A673 (cell line): ENCODE data around the gene HMGXB4. TPM values are rescaled to one million over a fixed set of nuclear protein-coding genes. Genes with fewer than 3 reads are reported as not detected.

ENCODE experiments used
- BruUV-seq: library from RNA; stranded (reverse); fragments of 400-500 nt; replicated peaks from 2 replicates; lab custom pipeline; 2021; lab: Mats Ljungman, UMichigan
- CTCF ChIA-PET: fragments of 300-600 bp; sonication (Branson Sonifier 250); formaldehyde crosslinking; loops from one replicate; lab custom pipeline; 2022; ENCODE audit warnings: antibody characterized with exemption; lab: Charles Lee
- POLR2A ChIA-PET: fragments of 300-600 bp; sonication (Branson Sonifier 250); formaldehyde crosslinking; loops from one replicate; lab custom pipeline; 2022; ENCODE audit warnings: antibody characterized with exemption; ENCODE audit not compliant: low non-redundant PET; lab: Charles Lee
- DNase-seq: peaks from one replicate; pipeline ENCODE4 v3.0.0-alpha.2; 2015; ENCODE audit warnings: low spot score
- H3K27ac ChIP-seq: fragments of 200-600 bp; sonication (generic); 2 replicates; pipeline ENCODE4 v1.5.1; 2016; ENCODE audit warnings: mixed run types, low read depth, mild to moderate bottlenecking, mixed read lengths, antibody characterized with exemption, low read length; ENCODE audit not compliant: poor library complexity, severe bottlenecking
- H3K27me3 ChIP-seq: fragments of 200-600 bp; sonication (generic); replicated peaks from 2 replicates; pipeline ENCODE4 v1.6.1; 2017; ENCODE audit warnings: mixed run types, low read depth, mild to moderate bottlenecking, mixed read lengths, antibody characterized with exemption, low read length; ENCODE audit not compliant: insufficient read depth, poor library complexity
- H3K36me3 ChIP-seq: fragments of 200-600 bp; sonication (generic); 2 replicates; pipeline ENCODE4 v1.6.1; 2016; ENCODE audit warnings: mixed run types, mild to moderate bottlenecking, mixed read lengths, antibody characterized with exemption, low read length; ENCODE audit not compliant: insufficient read depth, poor library complexity, severe bottlenecking
- H3K4me1 ChIP-seq: fragments of 200-600 bp; sonication (generic); 2 replicates; pipeline ENCODE4 v1.6.1; 2017; ENCODE audit warnings: mixed run types, mild to moderate bottlenecking, mixed read lengths, antibody characterized with exemption, low read length; ENCODE audit not compliant: insufficient read depth, poor library complexity, severe bottlenecking
- H3K4me3 ChIP-seq: fragments of 200-600 bp; sonication (generic); 2 replicates; pipeline ENCODE4 v1.5.1; 2016; ENCODE audit warnings: low read depth, mixed run types, mild to moderate bottlenecking, mixed read lengths, low read length; ENCODE audit not compliant: poor library complexity, severe bottlenecking
- H3K9me3 ChIP-seq: fragments of 200-600 bp; sonication (generic); 2 replicates; pipeline ENCODE4 v1.6.1; 2016; ENCODE audit warnings: mixed run types, low read depth, mild to moderate bottlenecking, mixed read lengths, antibody characterized with exemption, low read length; ENCODE audit not compliant: poor library complexity, severe bottlenecking
- EZH2 ChIP-seq: fragments of 200-600 bp; sonication (generic); IDR thresholded peaks from 2 replicates; pipeline ENCODE4 v1.6.1; 2017; ENCODE audit warnings: borderline replicate concordance, low read depth, mild to moderate bottlenecking, mixed read lengths, antibody characterized with exemption, low read length; ENCODE audit not compliant: poor library complexity, severe bottlenecking
- intact Hi-C: fragments of 100-400 bp; cut with micrococcal nuclease; formaldehyde crosslinking; loops from one replicate; pipeline ENCODE4 v1.10.0; 2022; ENCODE audit not compliant: unreplicated experiment
- total RNA-seq: library from RNA; stranded (reverse); gene quantifications from 2 replicates; pipeline ENCODE4 v1.2.3, GENCODE V29; 2021
- TF ChIP-seq, protein P1 (sequence below): fragments of 300-800, 200-600 bp; sonication (generic); conservative IDR thresholded peaks from 2 replicates; pipeline ENCODE4 v1.5.1; 2017; ENCODE audit warnings: low read depth, mild to moderate bottlenecking, antibody characterized with exemption, low read length, moderate library complexity, mixed read lengths

Gene HMGXB4
- total RNA-seq, 1 experiment from 2014 or later: 52.7 TPM

- CTCF ChIA-PET: no interaction called here
- TF ChIP-seq, protein P1, sequence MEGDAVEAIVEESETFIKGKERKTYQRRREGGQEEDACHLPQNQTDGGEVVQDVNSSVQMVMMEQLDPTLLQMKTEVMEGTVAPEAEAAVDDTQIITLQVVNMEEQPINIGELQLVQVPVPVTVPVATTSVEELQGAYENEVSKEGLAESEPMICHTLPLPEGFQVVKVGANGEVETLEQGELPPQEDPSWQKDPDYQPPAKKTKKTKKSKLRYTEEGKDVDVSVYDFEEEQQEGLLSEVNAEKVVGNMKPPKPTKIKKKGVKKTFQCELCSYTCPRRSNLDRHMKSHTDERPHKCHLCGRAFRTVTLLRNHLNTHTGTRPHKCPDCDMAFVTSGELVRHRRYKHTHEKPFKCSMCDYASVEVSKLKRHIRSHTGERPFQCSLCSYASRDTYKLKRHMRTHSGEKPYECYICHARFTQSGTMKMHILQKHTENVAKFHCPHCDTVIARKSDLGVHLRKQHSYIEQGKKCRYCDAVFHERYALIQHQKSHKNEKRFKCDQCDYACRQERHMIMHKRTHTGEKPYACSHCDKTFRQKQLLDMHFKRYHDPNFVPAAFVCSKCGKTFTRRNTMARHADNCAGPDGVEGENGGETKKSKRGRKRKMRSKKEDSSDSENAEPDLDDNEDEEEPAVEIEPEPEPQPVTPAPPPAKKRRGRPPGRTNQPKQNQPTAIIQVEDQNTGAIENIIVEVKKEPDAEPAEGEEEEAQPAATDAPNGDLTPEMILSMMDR: no peak
- no peak for TF ChIP-seq EZH2
- POLR2A ChIA-PET: no interaction called here
These were observed 30.8 kb downstream of the HMGXB4 start for GRCh38 chr22:35288116-35288515.

GRCh38 chr22:35292786-35293185 lies 35.5 kb downstream of the HMGXB4 start:
- TF ChIP-seq, protein P1: no peak
- no peak for TF ChIP-seq EZH2
- Histone ChIP-seq H3K4me3 (no peak overlapping the region), H3K27me3 (no peaks in the 10 kb centered on the region), H3K36me3 (peaks cover 88% of the 10 kb centered on the region), H3K9me3 (no peaks in the 10 kb centered on the region), H3K4me1 (no peaks in the 10 kb centered on the region), H3K27ac (no peak overlapping the region)
- BruUV-seq: no TSS peak
- CTCF ChIA-PET: no interaction called here
- intact Hi-C loops: no loop called here
- POLR2A ChIA-PET: no interaction called here
- DNase-seq: no peak

More at GRCh38 chr22:35288116-35288515, 30.8 kb downstream of the HMGXB4 start:
- BruUV-seq: no TSS peak
- no peak for DNase-seq
- Histone ChIP-seq H3K27me3 (no peaks in the 10 kb centered on the region), H3K9me3 (no peaks in the 10 kb centered on the region), H3K27ac (no peak overlapping the region), H3K36me3 (peaks cover 88% of the 10 kb centered on the region), H3K4me3 (no peak overlapping the region), H3K4me1 (no peaks in the 10 kb centered on the region)
- intact Hi-C loops: no loop called here

GRCh38 chr22:35296051-35296450 lies 38.8 kb downstream of the HMGXB4 start:
- DNase-seq: no peak
- POLR2A ChIA-PET: no interaction called here
- Histone ChIP-seq H3K27me3 (no peaks in the 10 kb centered on the region), H3K4me3 (no peak overlapping the region), H3K36me3 (peaks cover 57% of the 10 kb centered on the region), H3K9me3 (no peaks in the 10 kb centered on the region), H3K4me1 (no peaks in the 10 kb centered on the region), H3K27ac (no peak overlapping the region)
- BruUV-seq: no TSS peak
- CTCF ChIA-PET: no interaction called here
- intact Hi-C loops: no loop called here
- no peak for TF ChIP-seq EZH2
- TF ChIP-seq, protein P1: no peak
